ENCODE data around the gene AMDHD2. TPM values are rescaled to one million over a fixed set of nuclear protein-coding genes. Genes with fewer than 3 reads are reported as not detected.
A peak's percentile ranks its signal among the peaks of the same experiment; 100 is the strongest.

AMDHD2 gene
- total RNA-seq, 1 donor from 2014 or later = 46.4 TPM

- DNase-seq (ENCODE audit: low spot score in 2 of 2, unreplicated experiment in 2 of 2) = no peak
- Mint-ChIP-seq H3K4me3 (no peak overlapping the region), H3K27ac (no peak overlapping the region), H3K36me3 (peaks cover 5% of the 10 kb centered on the region), H3K4me1 (no peaks in the 10 kb centered on the region), H3K27me3 (ENCODE audit: low read depth) (no peaks in the 10 kb centered on the region), H3K9me3 (no peaks in the 10 kb centered on the region)
- no peak for TF ChIP-seq CTCF (IDR thresholded peaks at IDR 0.05; ENCODE audit: unreplicated experiment)
Observed at GRCh38 chr16:2496223-2497115, 23.7 kb upstream of the AMDHD2 start.

- no peaks in the 10 kb centered on the region for H3K9me3 Mint-ChIP-seq
- H3K4me1 Mint-ChIP-seq = peaks cover 5% of the 10 kb centered on the region
- no peak for DNase-seq (ENCODE audit: low spot score in 2 of 2, unreplicated experiment in 2 of 2)
- peaks cover 5% of the 10 kb centered on the region for H3K36me3 Mint-ChIP-seq
- no peak overlapping the region for H3K4me3 Mint-ChIP-seq
- no peak overlapping the region for H3K27ac Mint-ChIP-seq
- no peak for TF ChIP-seq CTCF (IDR thresholded peaks at IDR 0.05; ENCODE audit: unreplicated experiment)
- no peaks in the 10 kb centered on the region for H3K27me3 Mint-ChIP-seq (ENCODE audit: low read depth)
Observed at GRCh38 chr16:2497116-2497630, 23.0 kb upstream of the AMDHD2 start.

GRCh38 chr16:2497695-2498484, 22.3 kb upstream of the AMDHD2 start:
- Mint-ChIP-seq H3K9me3 (no peaks in the 10 kb centered on the region), H3K4me3 (no peak overlapping the region), H3K36me3 (peaks cover 5% of the 10 kb centered on the region), H3K27ac (peak overlapping the region; percentile 69), H3K27me3 (ENCODE audit: low read depth) (no peaks in the 10 kb centered on the region), H3K4me1 (peaks cover 12% of the 10 kb centered on the region)
- no peak for TF ChIP-seq CTCF (IDR thresholded peaks at IDR 0.05; ENCODE audit: unreplicated experiment)
- no peak for DNase-seq (ENCODE audit: low spot score in 2 of 2, unreplicated experiment in 2 of 2)

- no peaks in the 10 kb centered on the region for H3K9me3 Mint-ChIP-seq
- no peaks in the 10 kb centered on the region for H3K27me3 Mint-ChIP-seq (ENCODE audit: low read depth)
- H3K36me3 Mint-ChIP-seq = peaks cover 5% of the 10 kb centered on the region
- H3K4me3 Mint-ChIP-seq = no peak overlapping the region
- H3K4me1 Mint-ChIP-seq = peaks cover 13% of the 10 kb centered on the region
- DNase-seq (ENCODE audit: low spot score in 2 of 2, unreplicated experiment in 2 of 2) = no peak
- H3K27ac Mint-ChIP-seq = no peak overlapping the region
- TF ChIP-seq CTCF (IDR thresholded peaks at IDR 0.05; ENCODE audit: unreplicated experiment) = no peak
Observed at GRCh38 chr16:2498531-2499253, 21.5 kb upstream of the AMDHD2 start.

GRCh38 chr16:2499454-2499853, 20.7 kb upstream of the AMDHD2 start:
- Mint-ChIP-seq H3K27ac (no peak overlapping the region), H3K4me3 (no peak overlapping the region), H3K27me3 (ENCODE audit: low read depth) (no peaks in the 10 kb centered on the region), H3K36me3 (peaks cover 5% of the 10 kb centered on the region), H3K4me1 (peaks cover 13% of the 10 kb centered on the region), H3K9me3 (no peaks in the 10 kb centered on the region)
- TF ChIP-seq CTCF (IDR thresholded peaks at IDR 0.05; ENCODE audit: unreplicated experiment) = no peak
- no peak for DNase-seq (ENCODE audit: low spot score in 2 of 2, unreplicated experiment in 2 of 2)
